Astrocyte of the spinal cord (primary cell): ENCODE data around the gene CCDC102A.

Source experiments
- DNase-seq: peaks from one replicate; pipeline ENCODE4 v3.0.0; 2011; ENCODE audit warnings: low read depth, low spot score
- H3K4me3 ChIP-seq: 2 replicates; pipeline ENCODE4 v1.5.1; 2011; ENCODE audit warnings: low read depth, mild to moderate bottlenecking, low read length, moderate library complexity
- in situ Hi-C: cut with HindIII; loops from 2 replicates; pipeline ENCODE4 v1.10.0; 2017; ENCODE audit warnings: low sequenced_read_pairs
- TF ChIP-seq, protein P1 (sequence below): IDR thresholded peaks from 2 replicates; pipeline ENCODE4 v1.5.1; 2012; ENCODE audit warnings: low read depth, mild to moderate bottlenecking, low read length, inconsistent platforms

CCDC102A gene

DNA sequence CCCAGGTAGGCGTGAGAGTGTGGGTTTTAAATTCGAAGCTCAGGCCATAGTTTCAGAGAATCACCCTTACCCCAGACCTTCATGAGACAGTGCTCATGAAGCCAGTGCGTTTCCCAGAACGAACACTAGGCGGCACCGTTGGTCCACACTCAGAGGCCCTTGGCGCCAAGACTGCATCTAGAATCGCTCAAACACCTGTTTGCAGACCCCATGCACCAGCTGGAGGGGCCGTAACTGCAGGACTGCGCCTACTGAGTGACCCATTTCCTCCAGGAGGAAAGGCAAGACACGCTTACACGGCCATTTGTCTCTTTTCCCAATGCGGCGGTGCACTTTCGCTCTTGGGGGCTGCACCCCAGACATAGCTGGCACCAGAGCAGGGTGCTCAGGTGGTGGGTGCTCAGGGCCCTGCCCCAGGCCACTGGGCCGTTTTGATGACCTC, 40.1 kb upstream of the CCDC102A start:
- DNase-seq, result peak; percentile 62
- TF ChIP-seq, protein P1, sequence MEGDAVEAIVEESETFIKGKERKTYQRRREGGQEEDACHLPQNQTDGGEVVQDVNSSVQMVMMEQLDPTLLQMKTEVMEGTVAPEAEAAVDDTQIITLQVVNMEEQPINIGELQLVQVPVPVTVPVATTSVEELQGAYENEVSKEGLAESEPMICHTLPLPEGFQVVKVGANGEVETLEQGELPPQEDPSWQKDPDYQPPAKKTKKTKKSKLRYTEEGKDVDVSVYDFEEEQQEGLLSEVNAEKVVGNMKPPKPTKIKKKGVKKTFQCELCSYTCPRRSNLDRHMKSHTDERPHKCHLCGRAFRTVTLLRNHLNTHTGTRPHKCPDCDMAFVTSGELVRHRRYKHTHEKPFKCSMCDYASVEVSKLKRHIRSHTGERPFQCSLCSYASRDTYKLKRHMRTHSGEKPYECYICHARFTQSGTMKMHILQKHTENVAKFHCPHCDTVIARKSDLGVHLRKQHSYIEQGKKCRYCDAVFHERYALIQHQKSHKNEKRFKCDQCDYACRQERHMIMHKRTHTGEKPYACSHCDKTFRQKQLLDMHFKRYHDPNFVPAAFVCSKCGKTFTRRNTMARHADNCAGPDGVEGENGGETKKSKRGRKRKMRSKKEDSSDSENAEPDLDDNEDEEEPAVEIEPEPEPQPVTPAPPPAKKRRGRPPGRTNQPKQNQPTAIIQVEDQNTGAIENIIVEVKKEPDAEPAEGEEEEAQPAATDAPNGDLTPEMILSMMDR, result peak; percentile 99
- in situ Hi-C loops, result no loop called here
- H3K4me3 ChIP-seq, result no peak overlapping the region

DNA sequence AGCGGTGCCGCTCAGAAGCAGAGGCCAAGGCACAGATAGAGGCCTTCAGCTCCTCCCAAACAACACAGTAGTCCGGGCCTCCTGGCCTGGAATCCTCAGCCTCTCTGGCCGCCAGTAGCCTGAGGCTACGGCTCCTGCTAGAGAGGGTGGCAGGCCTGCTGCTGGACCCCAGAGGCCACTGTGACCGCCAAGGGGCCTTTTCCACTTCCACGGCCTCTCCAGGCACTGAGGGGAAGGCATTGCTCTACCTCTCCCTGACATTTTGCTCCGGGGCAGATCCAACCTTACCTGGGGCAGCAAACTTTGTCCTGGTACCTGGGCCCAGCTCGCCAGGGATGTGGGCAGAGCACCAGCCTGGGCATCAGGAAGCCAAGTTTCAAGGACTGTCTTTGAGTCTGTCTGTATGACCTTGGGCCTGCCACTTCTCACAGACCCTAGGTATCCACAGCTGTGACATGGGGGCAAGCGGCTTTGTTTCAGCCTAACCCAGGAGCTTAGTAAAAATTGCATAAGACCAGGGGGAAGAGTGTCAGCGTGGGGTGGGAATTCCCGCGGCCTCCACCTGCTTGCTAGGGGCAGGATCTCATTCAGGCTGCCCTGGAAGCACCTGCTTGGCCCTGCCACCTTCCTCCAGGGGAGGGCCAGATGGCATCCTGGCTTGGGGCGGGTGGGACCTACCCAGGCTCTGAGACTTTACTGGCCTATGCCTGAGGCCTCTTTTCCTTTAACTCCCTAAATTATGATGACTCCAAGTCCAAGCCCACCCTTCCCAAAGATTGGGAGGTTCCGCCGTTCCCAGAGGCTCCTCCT, 39.3 kb upstream of the CCDC102A start:
- DNase-seq, result no peak
- TF ChIP-seq, protein P1, result no peak
- in situ Hi-C loops, result no loop called here
- H3K4me3 ChIP-seq, result no peak overlapping the region

DNA sequence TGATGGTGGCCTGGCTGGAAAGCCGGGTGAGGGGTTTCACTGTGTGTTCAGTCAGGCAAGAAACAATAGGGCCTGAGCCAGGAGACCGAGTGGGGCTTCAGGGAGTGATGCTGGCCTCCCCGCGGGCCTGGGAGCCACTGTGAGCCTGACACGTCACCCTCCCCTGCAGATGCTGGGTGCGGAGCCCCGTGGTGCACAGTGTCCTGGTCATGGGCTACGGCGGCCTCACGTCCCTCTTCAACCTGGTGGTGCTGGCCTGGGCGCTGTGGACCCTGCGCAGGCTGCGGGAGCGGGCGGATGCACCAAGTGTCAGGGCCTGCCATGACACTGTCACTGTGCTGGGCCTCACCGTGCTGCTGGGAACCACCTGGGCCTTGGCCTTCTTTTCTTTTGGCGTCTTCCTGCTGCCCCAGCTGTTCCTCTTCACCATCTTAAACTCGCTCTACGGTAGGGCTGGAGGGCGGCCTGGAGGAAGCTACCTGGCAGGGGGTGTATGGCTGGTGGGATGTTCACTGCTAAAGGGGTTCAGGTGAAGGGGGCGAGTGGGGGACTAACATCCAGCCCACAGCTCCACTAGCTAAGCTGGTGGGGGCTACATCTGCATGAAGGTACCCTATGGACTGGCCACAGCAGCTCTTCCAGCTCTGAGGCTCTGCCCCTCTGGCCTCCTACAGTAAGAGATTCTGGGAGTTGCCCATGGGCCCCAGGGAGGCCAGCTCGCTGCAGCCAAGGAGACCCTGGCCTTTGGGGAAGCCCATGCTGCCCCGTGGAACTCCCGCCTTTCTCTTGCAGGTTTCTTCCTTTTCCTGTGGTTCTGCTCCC, 38.5 kb upstream of the CCDC102A start:
- TF ChIP-seq, protein P1, result no peak
- no peak for DNase-seq

GRCh38 chr16:57574086-57574485, 37.7 kb upstream of the CCDC102A start:
- TF ChIP-seq, protein P1, result no peak
- in situ Hi-C loops, result no loop called here
- no peak overlapping the region for H3K4me3 ChIP-seq
- no peak for DNase-seq

More for the DNA sequence above, 38.5 kb upstream of the CCDC102A start:
- no peak overlapping the region for H3K4me3 ChIP-seq
- in situ Hi-C loops, result no loop called here

DNA sequence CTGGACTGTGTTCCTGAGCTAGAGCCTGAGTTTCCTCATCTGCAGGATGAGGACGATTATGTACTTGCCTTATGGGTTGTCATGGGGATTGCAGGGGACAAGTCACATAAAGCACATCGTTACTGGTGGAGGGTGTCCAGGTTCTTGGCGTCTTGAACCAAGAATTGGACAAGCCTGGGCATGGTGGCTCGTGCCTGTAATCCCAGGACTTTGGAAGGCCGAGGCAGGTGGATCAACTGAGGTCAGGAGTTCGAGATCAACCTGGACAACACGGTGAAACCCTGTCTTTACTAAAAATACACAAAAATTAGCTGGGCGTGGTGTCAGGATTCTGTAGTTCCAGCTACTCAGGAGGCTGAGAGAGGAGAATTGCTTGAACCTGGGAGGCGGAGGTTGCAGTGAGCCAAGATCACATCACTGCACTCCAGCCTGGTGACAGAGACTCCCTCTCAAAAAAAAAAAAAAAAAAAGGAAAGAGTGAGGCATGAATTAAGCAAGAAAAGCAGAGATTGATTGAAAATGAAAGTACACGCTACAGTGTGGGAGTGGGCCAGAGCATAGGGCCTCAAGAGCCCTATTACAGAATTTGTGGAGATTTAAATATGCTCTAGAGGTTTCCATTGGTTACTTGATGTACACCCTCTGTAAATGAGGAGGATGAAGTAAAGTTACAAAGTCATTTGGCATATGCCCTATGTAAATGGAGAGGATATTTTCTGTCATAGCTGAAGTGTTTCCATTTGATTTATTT, 36.8 kb upstream of the CCDC102A start:
- no peak overlapping the region for H3K4me3 ChIP-seq
- no peak for DNase-seq
- TF ChIP-seq, protein P1, result no peak
- in situ Hi-C loops, result no loop called here

- DNase-seq, result no peak
- no peak overlapping the region for H3K4me3 ChIP-seq
- in situ Hi-C loops, result no loop called here
- TF ChIP-seq, protein P1, result no peak
Measured at GRCh38 chr16:57571098-57571497, 34.7 kb upstream of the CCDC102A start.
